IPS DF 4.7 (cell line): ENCODE results near the gene FAM131C.
"Not testable (repeated sequence)": the region's sequence is repeated elsewhere in the genome, so short reads cannot be mapped to it uniquely, and the experiment has no call there.

Source experiments
- DNase-seq: peaks from one replicate; pipeline ENCODE4 v3.0.0-alpha.2; 2013; ENCODE audit warnings: low spot score; ENCODE audit errors: extremely low read depth

FAM131C gene

GRCh38 chr1:16073490-16074119 is at the start of gene FAM131C:
FAM131C (minus strand) TSS chr1:16073651; CDS start chr1:16073442, 209 bp downstream.
- DNase-seq = no peak

GRCh38 chr1:16122916-16123315 is 49.5 kb upstream of the FAM131C start:
- no peak for DNase-seq

GRCh38 chr1:16122350-16122881 is 49.0 kb upstream of the FAM131C start:
- no peak for DNase-seq

GRCh38 chr1:16120940-16121410 is 47.5 kb upstream of the FAM131C start:
- DNase-seq = no peak

- no peak for DNase-seq
Observed at GRCh38 chr1:16120407-16120806, 47.0 kb upstream of the FAM131C start.

GRCh38 chr1:16119926-16120325 is 46.5 kb upstream of the FAM131C start:
- no peak for DNase-seq

GRCh38 chr1:16119504-16119903 is 46.1 kb upstream of the FAM131C start:
- DNase-seq = no peak

GRCh38 chr1:16118706-16119105 is 45.3 kb upstream of the FAM131C start:
- no peak for DNase-seq

GRCh38 chr1:16117936-16118335 is 44.5 kb upstream of the FAM131C start:
- DNase-seq = no peak

GRCh38 chr1:16117369-16117768 is 43.9 kb upstream of the FAM131C start:
- DNase-seq = no peak

GRCh38 chr1:16116625-16117024 is 43.2 kb upstream of the FAM131C start:
- DNase-seq = no peak

GRCh38 chr1:16116002-16116401 is 42.6 kb upstream of the FAM131C start:
- no peak for DNase-seq

GRCh38 chr1:16115468-16115983 is 42.1 kb upstream of the FAM131C start:
- no peak for DNase-seq

GRCh38 chr1:16114527-16115467 is 41.3 kb upstream of the FAM131C start:
- no peak for DNase-seq

- DNase-seq = no peak
Observed at GRCh38 chr1:16112596-16113555, 39.4 kb upstream of the FAM131C start.

- DNase-seq = no peak
Observed at GRCh38 chr1:16111771-16112595, 38.5 kb upstream of the FAM131C start.

- no peak for DNase-seq
Observed at GRCh38 chr1:16110884-16111283, 37.4 kb upstream of the FAM131C start.

- DNase-seq = no peak
Observed at GRCh38 chr1:16110456-16110855, 37.0 kb upstream of the FAM131C start.

GRCh38 chr1:16109571-16109970 is 36.1 kb upstream of the FAM131C start:
- no peak for DNase-seq

- DNase-seq = not testable (repeated sequence)
Observed at GRCh38 chr1:16107039-16107438, 33.6 kb upstream of the FAM131C start.
